ENCODE measurements around the gene RPL10A.
A peak's percentile ranks its signal among the peaks of the same experiment; 100 is the strongest.

The RPL10A gene

DNA sequence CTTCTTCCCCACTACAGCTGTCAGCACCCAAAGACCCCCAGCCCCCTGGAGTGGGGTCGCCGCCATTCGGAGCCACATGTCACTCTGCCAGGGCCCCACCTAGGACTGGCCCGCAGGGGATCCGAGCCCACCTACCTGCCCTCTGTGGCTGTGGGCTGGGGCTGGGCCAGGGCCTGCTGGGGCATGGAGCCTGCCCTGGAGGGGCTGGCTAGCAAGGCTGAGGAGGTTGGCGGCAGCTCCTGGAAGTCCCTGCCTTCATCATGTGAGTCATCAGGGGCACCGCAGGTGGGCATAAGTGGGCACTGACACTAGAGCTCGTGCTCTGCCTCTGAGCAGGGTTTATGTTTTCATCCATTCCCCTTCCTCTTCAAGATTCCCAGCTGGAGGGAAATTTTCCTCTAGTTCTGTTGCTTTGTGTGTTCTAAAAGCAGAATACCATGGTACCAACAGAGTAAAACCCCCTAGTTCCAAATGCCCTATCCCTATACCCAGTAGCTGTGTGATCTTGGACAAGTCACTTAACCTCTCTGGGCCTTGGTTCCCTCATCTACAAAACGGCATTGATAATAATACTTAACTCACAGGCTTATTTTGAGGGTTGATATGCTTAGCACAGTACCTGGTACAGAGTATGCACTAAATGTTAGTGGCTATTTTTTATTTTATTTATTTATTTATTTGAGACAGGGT is 24.7 kb upstream of the RPL10A start:
- no peak overlapping the region for H3K9ac ChIP-seq (ENCODE audit: low read length in 5 of 5)
- H3K4me1 ChIP-seq (ENCODE audit: control insufficient read depth in 5 of 5, insufficient read depth in 5 of 5, low read length in 5 of 5) = peaks cover 0 to 6% (median 0%) of the 10 kb centered on the region in 5 donors
- no peaks in the 10 kb centered on the region for H3K36me3 ChIP-seq (ENCODE audit: control insufficient read depth in 5 of 5, insufficient read depth in 5 of 5, low read length in 5 of 5)
- H3K4me3 ChIP-seq (ENCODE audit: low read depth in 1 of 5, low read length in 5 of 5) = no peak overlapping the region
- H3K27me3 ChIP-seq (ENCODE audit: control insufficient read depth in 5 of 5, insufficient read depth in 4 of 5, low read length in 5 of 5) = no peaks in the 10 kb centered on the region
- no peak overlapping the region for H3K27ac ChIP-seq (ENCODE audit: low read depth, low read length)
- no peaks in the 10 kb centered on the region for H3K9me3 ChIP-seq (ENCODE audit: control insufficient read depth in 5 of 5, low read length in 5 of 5)

DNA sequence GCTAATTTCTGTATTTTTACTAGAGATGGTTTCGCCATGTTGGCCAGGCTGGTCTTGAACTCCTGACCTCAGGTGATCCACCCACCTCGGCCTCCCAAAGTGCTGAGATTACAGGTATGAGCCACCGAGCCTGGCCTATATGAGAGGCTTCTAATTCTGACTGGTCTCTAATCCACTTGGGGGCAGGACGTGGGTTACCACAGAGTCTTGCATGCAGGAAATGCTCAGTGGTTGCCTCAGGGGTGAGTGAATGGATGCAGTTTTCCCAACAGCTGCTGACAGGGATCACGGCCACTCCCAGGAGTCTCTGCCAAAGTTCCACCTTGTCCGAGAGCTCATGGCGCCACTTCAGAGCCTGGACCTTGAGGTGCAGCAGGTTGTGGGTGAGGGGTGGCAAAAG is 22.5 kb upstream of the RPL10A start:
- Histone ChIP-seq H3K9me3 (ENCODE audit: control insufficient read depth in 5 of 5, low read length in 5 of 5) (no peaks in the 10 kb centered on the region), H3K4me1 (ENCODE audit: control insufficient read depth in 5 of 5, insufficient read depth in 5 of 5, low read length in 5 of 5) (peaks cover 0 to 6% (median 0%) of the 10 kb centered on the region in 5 donors), H3K4me3 (ENCODE audit: low read depth in 1 of 5, low read length in 5 of 5) (no peak overlapping the region), H3K9ac (ENCODE audit: low read length in 5 of 5) (no peak overlapping the region), H3K36me3 (ENCODE audit: control insufficient read depth in 5 of 5, insufficient read depth in 5 of 5, low read length in 5 of 5) (no peaks in the 10 kb centered on the region), H3K27ac (ENCODE audit: low read depth, low read length) (no peak overlapping the region), H3K27me3 (ENCODE audit: control insufficient read depth in 5 of 5, insufficient read depth in 4 of 5, low read length in 5 of 5) (no peaks in the 10 kb centered on the region)

DNA sequence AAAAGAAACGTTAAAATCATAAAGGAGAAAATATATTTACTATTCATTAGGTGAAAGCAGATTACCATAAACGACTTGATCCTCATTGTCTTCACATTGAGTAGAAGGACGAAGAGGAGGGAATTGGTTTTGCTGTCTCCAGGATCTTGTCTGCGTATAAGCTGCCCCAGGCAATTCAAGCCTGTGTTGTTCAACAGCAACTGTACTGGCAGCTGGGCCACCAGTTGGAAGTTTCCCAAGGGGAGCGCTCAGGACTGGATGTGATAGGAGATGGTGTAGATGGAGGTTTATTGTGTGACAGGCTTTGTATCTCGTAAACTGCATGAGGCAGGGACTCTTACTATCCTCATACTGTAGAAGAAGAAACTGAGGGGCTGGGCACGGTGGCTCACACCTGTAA is 20.0 kb upstream of the RPL10A start:
- no peaks in the 10 kb centered on the region for H3K9me3 ChIP-seq (ENCODE audit: control insufficient read depth in 5 of 5, low read length in 5 of 5)
- H3K27me3 ChIP-seq (ENCODE audit: control insufficient read depth in 5 of 5, insufficient read depth in 4 of 5, low read length in 5 of 5) = no peaks in the 10 kb centered on the region
- no peak overlapping the region for H3K9ac ChIP-seq (ENCODE audit: low read length in 5 of 5)
- H3K4me1 ChIP-seq (ENCODE audit: control insufficient read depth in 5 of 5, insufficient read depth in 5 of 5, low read length in 5 of 5) = peaks cover 0 to 24% (median 13%) of the 10 kb centered on the region in 5 donors
- no peaks in the 10 kb centered on the region for H3K36me3 ChIP-seq (ENCODE audit: control insufficient read depth in 5 of 5, insufficient read depth in 5 of 5, low read length in 5 of 5)
- no peak overlapping the region for H3K4me3 ChIP-seq (ENCODE audit: low read depth in 1 of 5, low read length in 5 of 5)
- no peak overlapping the region for H3K27ac ChIP-seq (ENCODE audit: low read depth, low read length)

DNA sequence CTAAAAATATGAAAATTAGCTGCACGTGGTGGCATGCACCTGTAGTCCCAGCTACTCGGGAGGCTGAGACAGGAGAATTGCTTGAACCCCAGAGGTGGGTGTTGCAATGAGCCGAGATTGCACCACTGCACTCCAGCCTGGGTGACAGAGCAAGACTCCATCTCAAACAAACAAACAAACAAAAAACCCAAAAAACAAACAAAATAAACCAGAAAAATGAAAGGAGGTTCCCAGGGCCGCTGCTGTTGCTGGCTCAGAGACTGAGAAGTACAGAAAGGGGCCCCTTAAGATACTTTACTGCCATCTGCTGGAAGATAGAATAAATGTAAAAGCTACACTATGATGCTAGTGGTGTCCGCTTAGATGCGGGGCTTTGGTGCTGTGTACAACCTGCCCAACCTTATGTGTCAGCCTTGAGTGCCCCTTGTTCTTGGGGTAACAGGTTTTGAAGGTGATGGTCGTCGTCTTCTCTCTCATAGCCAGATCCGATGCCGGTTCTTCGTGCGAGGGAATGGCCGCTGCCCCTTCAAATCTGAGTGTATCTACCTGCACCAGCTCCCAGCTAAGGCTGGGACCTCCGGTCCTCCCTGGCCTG is 18.8 kb upstream of the RPL10A start:
- Histone ChIP-seq H3K9me3 (ENCODE audit: control insufficient read depth in 5 of 5, low read length in 5 of 5) (no peaks in the 10 kb centered on the region), H3K4me1 (ENCODE audit: control insufficient read depth in 5 of 5, insufficient read depth in 5 of 5, low read length in 5 of 5) (peaks cover 0 to 34% (median 22%) of the 10 kb centered on the region in 5 donors), H3K36me3 (ENCODE audit: control insufficient read depth in 5 of 5, insufficient read depth in 5 of 5, low read length in 5 of 5) (no peaks in the 10 kb centered on the region), H3K9ac (ENCODE audit: low read length in 5 of 5) (no peak overlapping the region), H3K4me3 (ENCODE audit: low read depth in 1 of 5, low read length in 5 of 5) (no peak overlapping the region), H3K27me3 (ENCODE audit: control insufficient read depth in 5 of 5, insufficient read depth in 4 of 5, low read length in 5 of 5) (no peaks in the 10 kb centered on the region), H3K27ac (ENCODE audit: low read depth, low read length) (no peak overlapping the region)

DNA sequence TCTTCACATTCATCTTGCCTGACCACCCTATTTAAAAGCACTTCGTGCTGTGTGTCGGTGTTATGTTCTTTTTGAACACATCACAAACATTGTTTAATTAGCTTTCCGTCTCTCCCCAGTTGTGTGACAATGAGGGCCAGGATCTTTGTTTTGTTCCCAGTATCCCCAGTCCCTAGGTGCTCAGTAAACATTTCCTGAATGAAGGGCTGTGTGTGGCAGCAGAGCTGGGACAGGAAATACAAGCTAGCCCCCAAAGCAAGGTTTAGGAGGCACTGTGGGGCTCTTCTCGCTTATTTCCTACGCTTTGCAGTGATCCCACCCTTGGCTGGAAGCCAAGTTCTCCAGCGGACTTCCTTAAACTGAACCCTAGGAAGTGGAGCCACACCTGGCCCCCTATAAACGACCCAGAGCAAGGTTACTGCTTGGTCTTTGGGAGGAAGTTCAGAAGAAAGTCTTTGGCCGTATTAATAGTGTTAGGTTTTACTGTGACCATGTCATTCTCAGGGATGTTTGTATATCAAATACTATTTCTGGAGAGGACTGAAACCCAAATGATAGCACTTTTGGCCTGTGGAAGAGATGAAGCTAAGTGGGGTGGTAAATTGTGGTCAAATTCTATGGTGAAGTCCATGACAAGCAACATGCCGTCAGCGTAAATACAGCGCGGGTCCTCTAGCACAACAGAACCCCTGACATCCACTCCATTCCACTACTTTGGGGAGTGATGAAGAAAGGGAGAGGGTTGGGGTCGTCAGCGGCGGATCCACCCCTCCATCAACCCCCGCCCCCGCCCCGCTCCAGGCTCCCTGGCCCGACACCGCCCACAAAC is 16.6 kb upstream of the RPL10A start:
- Histone ChIP-seq H3K27ac (ENCODE audit: low read depth, low read length) (peak overlapping the region; percentile 46), H3K4me1 (ENCODE audit: control insufficient read depth in 5 of 5, insufficient read depth in 5 of 5, low read length in 5 of 5) (peaks cover 0 to 40% (median 29%) of the 10 kb centered on the region in 5 donors), H3K9me3 (ENCODE audit: control insufficient read depth in 5 of 5, low read length in 5 of 5) (no peaks in the 10 kb centered on the region), H3K27me3 (ENCODE audit: control insufficient read depth in 5 of 5, insufficient read depth in 4 of 5, low read length in 5 of 5) (no peaks in the 10 kb centered on the region), H3K9ac (ENCODE audit: low read length in 5 of 5) (peak overlapping the region in 2 of 5 donors; percentile 13 to 30), H3K4me3 (ENCODE audit: low read depth in 1 of 5, low read length in 5 of 5) (peak overlapping the region; percentile 49 to 77 (median 63)), H3K36me3 (ENCODE audit: control insufficient read depth in 5 of 5, insufficient read depth in 5 of 5, low read length in 5 of 5) (peaks cover 0 to 3% (median 0%) of the 10 kb centered on the region in 5 donors)

DNA sequence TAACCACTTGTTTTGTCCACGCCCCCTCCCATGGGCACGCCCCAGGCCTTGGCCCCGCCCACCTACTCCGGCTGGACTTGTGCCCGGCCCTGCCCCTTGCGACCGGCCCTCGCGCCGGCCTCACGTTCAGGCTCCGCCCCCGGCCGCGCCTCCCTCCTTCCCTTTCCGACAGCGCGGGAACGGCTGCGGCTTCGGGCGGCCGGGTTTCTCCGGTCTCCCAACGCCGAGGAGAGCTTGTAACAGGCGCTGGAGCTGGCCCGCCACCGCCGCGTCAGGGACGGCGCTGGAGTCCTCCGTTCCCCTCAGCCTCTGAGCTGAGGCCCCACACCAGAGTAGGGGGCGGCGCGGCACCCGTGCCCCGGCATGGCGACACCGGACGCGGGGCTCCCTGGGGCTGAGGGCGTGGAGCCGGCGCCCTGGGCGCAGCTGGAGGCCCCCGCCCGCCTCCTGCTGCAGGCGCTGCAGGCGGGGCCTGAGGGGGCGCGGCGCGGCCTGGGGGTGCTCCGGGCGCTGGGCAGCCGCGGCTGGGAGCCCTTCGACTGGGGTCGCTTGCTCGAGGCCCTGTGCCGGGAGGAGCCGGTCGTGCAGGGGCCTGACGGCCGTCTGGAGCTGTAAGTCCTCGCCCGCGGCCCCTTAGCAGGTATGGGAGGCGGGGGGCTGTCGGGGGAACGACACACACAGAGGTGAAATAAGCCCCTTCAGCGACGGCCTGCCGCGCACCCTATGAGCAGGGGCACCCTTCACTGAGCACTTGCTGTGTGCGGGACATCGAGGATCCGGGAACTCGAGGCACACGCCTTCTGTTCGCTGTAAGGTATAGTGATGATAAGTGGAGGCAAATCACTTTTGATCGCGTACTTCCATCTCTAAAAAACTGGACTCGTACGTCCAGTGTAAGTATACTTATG is 15.8 kb upstream of the RPL10A start, which contains the start of gene FANCE:
FANCE (plus strand) TSS at position 156 of the 908 bp plus-strand sequence; CDS start at position 364, 208 bp downstream.
- Histone ChIP-seq H3K27ac (ENCODE audit: low read depth, low read length) (peak within 1 kb of the TSS; percentile 46), H3K9ac (ENCODE audit: low read length in 5 of 5) (peak within 1 kb of the TSS in 4 of 5 donors; percentile 53 to 66 (median 65))

DNA sequence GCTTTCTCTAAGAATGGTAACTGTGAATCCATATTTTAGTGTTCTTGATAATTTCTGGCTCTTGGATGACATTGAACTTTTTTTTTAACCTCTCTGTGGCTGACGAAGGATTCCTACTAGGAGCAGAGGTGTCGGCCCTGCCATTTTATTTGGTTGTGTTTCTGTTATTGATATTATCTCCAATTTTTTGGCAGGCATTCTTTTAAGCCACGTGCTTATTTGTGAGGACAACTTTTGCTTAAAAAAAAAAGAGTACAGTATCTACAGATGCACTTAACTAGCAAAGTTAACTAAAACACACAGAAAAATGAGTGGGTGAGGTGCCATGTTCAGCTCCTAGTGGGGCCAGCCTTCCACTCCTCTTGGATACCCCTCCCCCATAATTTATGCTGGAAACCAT is 15.0 kb upstream of the RPL10A start:
- Histone ChIP-seq H3K4me3 (ENCODE audit: low read depth in 1 of 5, low read length in 5 of 5) (peak overlapping the region; percentile 56 to 77 (median 70)), H3K27me3 (ENCODE audit: control insufficient read depth in 5 of 5, insufficient read depth in 4 of 5, low read length in 5 of 5) (no peaks in the 10 kb centered on the region), H3K9me3 (ENCODE audit: control insufficient read depth in 5 of 5, low read length in 5 of 5) (no peaks in the 10 kb centered on the region), H3K4me1 (ENCODE audit: control insufficient read depth in 5 of 5, insufficient read depth in 5 of 5, low read length in 5 of 5) (peaks cover 0 to 34% (median 29%) of the 10 kb centered on the region in 5 donors), H3K27ac (ENCODE audit: low read depth, low read length) (peak overlapping the region; percentile 16), H3K9ac (ENCODE audit: low read length in 5 of 5) (peak overlapping the region in 3 of 5 donors; percentile 53 to 66 (median 64)), H3K36me3 (ENCODE audit: control insufficient read depth in 5 of 5, insufficient read depth in 5 of 5, low read length in 5 of 5) (peaks cover 0 to 8% (median 5%) of the 10 kb centered on the region in 5 donors)

More for the DNA sequence above, 15.8 kb upstream of the RPL10A start, which contains the start of gene FANCE:
- Histone ChIP-seq H3K36me3 (ENCODE audit: control insufficient read depth in 5 of 5, insufficient read depth in 5 of 5, low read length in 5 of 5) (peaks cover 0 to 4% (median 1%) of the 10 kb centered on the region in 5 donors), H3K27me3 (ENCODE audit: control insufficient read depth in 5 of 5, insufficient read depth in 4 of 5, low read length in 5 of 5) (no peaks in the 10 kb centered on the region), H3K4me1 (ENCODE audit: control insufficient read depth in 5 of 5, insufficient read depth in 5 of 5, low read length in 5 of 5) (peaks cover 0 to 34% (median 29%) of the 10 kb centered on the region in 5 donors), H3K4me3 (ENCODE audit: low read depth in 1 of 5, low read length in 5 of 5) (peak within 1 kb of the TSS; percentile 56 to 77 (median 70)), H3K9me3 (ENCODE audit: control insufficient read depth in 5 of 5, low read length in 5 of 5) (no peaks in the 10 kb centered on the region)

DNA sequence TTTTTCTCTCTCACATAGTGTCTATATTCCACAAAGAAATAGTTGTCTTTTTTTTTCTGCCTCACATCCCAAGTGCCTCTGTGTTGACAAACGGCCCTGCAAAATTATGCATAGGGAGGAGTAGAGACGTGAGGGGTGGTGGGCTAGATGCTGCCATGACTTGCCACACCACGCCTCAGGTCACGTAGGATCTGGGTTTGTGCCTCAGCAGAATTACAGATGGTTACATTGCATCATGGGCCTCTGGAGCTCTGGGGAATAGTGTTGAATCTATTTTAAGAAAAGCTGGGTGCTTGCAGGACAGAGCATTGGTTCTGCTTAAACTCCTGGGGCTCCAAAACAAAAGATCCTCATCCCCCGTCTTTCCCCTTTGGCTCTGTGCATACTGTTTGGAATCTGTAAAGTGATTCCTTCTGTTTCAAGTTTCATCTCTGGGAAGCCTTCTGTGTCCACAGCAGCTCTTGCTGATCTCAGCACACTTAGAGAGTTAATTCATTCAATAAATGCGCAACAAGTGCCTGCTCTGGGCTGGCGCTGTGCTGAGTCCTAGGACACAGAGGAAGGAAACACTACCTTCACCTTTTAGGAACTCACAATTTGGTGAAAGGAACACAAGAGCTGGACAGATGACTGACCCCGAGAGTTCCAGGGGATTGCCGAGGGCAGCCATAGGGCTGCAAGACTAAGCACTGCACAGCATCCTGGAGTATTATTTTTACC is 13.7 kb upstream of the RPL10A start:
- H3K9me3 ChIP-seq (ENCODE audit: control insufficient read depth in 5 of 5, low read length in 5 of 5) = no peaks in the 10 kb centered on the region
- H3K27me3 ChIP-seq (ENCODE audit: control insufficient read depth in 5 of 5, insufficient read depth in 4 of 5, low read length in 5 of 5) = no peaks in the 10 kb centered on the region
- peak overlapping the region in 1 of 5 donors; percentile 13 for H3K9ac ChIP-seq (ENCODE audit: low read length in 5 of 5)
- H3K4me1 ChIP-seq (ENCODE audit: control insufficient read depth in 5 of 5, insufficient read depth in 5 of 5, low read length in 5 of 5) = peaks cover 0 to 34% (median 29%) of the 10 kb centered on the region in 5 donors
- peak overlapping the region in 1 of 5 donors; percentile 33 for H3K4me3 ChIP-seq (ENCODE audit: low read depth in 1 of 5, low read length in 5 of 5)
- H3K36me3 ChIP-seq (ENCODE audit: control insufficient read depth in 5 of 5, insufficient read depth in 5 of 5, low read length in 5 of 5) = peaks cover 0 to 13% (median 9%) of the 10 kb centered on the region in 5 donors
- H3K27ac ChIP-seq (ENCODE audit: low read depth, low read length) = peak overlapping the region; percentile 42

DNA sequence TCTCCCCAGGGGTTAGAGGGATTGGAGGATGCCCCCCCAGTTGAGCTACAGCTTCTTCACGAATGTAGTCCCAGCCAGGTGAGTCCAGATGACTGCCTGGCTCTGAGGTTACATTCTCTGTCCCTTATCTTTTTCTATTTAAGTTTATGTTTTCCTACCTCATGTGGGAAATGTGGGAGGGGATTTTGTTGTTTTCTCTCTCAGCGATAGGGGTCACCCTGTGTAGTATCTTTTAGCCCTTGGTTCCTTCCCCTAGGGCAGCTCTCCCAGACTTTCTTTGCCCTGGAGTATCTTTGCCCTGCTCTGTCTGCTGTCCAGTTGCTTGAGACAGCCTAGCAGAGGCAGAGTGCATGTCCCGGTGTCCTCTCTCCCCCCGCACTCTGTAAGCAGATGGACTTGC is 10.3 kb upstream of the RPL10A start:
- Histone ChIP-seq H3K9me3 (ENCODE audit: control insufficient read depth in 5 of 5, low read length in 5 of 5) (no peaks in the 10 kb centered on the region), H3K4me1 (ENCODE audit: control insufficient read depth in 5 of 5, insufficient read depth in 5 of 5, low read length in 5 of 5) (peaks cover 0 to 22% (median 19%) of the 10 kb centered on the region in 5 donors), H3K36me3 (ENCODE audit: control insufficient read depth in 5 of 5, insufficient read depth in 5 of 5, low read length in 5 of 5) (peaks cover 0 to 24% (median 11%) of the 10 kb centered on the region in 5 donors), H3K9ac (ENCODE audit: low read length in 5 of 5) (no peak overlapping the region), H3K4me3 (ENCODE audit: low read depth in 1 of 5, low read length in 5 of 5) (no peak overlapping the region), H3K27ac (ENCODE audit: low read depth, low read length) (no peak overlapping the region), H3K27me3 (ENCODE audit: control insufficient read depth in 5 of 5, insufficient read depth in 4 of 5, low read length in 5 of 5) (no peaks in the 10 kb centered on the region)

Measured in subcutaneous abdominal adipose tissue (tissue), 5 donors.